Mesodermal cell (in vitro differentiated cells): ENCODE measurements around the gene CLDN34.
A peak's percentile ranks its signal among the peaks of the same experiment; 100 is the strongest.

Experiments
- H3K27ac ChIP-seq: 2 replicates; pipeline ENCODE4 v1.7.0; 2013; ENCODE audit warnings: mild to moderate bottlenecking, low read depth, low read length, moderate library complexity; ENCODE audit not compliant: severe bottlenecking
- H3K36me3 ChIP-seq: 2 replicates; pipeline ENCODE4 v1.7.1; 2013; ENCODE audit warnings: mild to moderate bottlenecking, low read length, moderate library complexity; ENCODE audit not compliant: control insufficient read depth, insufficient read depth
- H3K4me1 ChIP-seq: one replicate; pipeline ENCODE4 v1.7.1; 2013; ENCODE audit warnings: mild to moderate bottlenecking, low read length; ENCODE audit not compliant: insufficient read depth, control insufficient read depth, poor library complexity, severe bottlenecking
- H3K4me3 ChIP-seq: 2 replicates; pipeline ENCODE4 v1.7.0; 2013; ENCODE audit warnings: low read length, control low read depth, mild to moderate bottlenecking; ENCODE audit not compliant: insufficient read depth, poor library complexity, severe bottlenecking; ENCODE audit errors: extremely low read depth
- H3K9me3 ChIP-seq: 2 replicates; pipeline ENCODE4 v1.7.1; 2013; ENCODE audit warnings: mild to moderate bottlenecking, low read length, moderate library complexity; ENCODE audit not compliant: control insufficient read depth
- WGBS, 2 experiments: methylation state at CpG; one replicate each; pipeline ENCODE4 v1.1.5; 2013; ENCODE audit warnings: missing lambda C conversion rate in 2 of 2; ENCODE audit not compliant: insufficient coverage in 2 of 2; 5-methylcytosine and 5-hydroxymethylcytosine counted together

The CLDN34 gene

DNA sequence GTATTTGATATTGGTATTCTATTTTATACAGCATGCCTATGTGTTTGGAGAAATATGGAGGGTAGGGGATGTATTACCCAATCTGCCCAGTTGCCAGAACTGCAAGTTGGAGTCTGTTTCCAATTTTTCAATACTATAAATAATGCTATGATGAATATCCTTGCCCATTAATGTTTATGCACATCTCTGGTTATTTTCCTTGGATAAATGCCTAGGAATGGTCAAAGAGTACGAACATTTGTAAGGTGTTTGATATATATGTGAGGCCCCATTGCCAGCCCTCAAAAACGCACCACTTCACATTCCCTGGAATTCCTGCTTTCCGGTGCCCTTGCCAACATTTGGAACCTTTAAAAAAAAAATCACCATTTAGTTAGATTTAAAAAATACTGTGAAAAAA, 34.3 kb downstream of the CLDN34 start:
- Histone ChIP-seq H3K36me3 (no peaks in the 10 kb centered on the region), H3K4me3 (no peak overlapping the region), H3K9me3 (no peaks in the 10 kb centered on the region), H3K4me1 (peaks cover 12% of the 10 kb centered on the region), H3K27ac (no peak overlapping the region)
- no CpG with 5 or more reads among the region's 3 CpGs for WGBS, 2 experiments

DNA sequence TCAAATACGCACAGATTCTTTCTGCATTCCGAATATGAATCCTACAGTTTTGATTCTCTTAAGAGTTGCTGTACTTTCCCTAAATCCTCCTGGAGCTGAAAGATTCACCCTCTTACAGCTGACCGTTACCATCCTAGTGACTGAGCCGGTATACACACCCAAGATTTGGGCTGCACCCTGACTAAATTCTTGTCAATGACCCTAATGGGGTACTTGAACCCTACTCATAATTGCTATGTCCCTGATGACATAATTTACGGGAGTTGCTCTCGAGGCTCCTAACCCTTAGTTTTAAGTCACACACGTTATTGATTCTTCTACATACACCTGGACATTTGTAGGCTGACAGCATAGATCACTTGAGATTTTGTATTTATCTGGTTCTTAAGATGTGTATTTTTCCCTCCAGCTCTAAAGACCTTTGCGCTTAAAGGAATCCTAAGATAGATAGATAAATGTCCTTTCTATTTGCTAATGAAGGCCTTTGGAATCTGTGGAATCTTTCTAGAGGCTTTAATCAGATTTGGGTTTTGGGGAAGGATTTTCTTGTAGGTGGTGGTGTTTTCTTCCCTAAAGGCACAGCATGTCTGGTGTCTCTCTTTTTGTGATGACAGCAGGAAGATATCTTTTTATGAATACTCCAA, 37.8 kb downstream of the CLDN34 start:
- Histone ChIP-seq H3K36me3 (no peaks in the 10 kb centered on the region), H3K9me3 (no peaks in the 10 kb centered on the region), H3K4me1 (peaks cover 23% of the 10 kb centered on the region), H3K27ac (peak overlapping the region; percentile 16), H3K4me3 (no peak overlapping the region)
- 92 to 100% methylated on average over 2 of the region's 8 CpGs for WGBS, 2 experiments

GRCh38 chrX:10006086-10006485, 38.9 kb downstream of the CLDN34 start:
- H3K4me3 ChIP-seq = no peak overlapping the region
- H3K36me3 ChIP-seq = no peaks in the 10 kb centered on the region
- peaks cover 23% of the 10 kb centered on the region for H3K4me1 ChIP-seq
- 80 to 100% methylated on average over 1 to 2 of the region's 8 CpGs for WGBS, 2 experiments
- no peaks in the 10 kb centered on the region for H3K9me3 ChIP-seq
- H3K27ac ChIP-seq = no peak overlapping the region

- H3K9me3 ChIP-seq = no peaks in the 10 kb centered on the region
- H3K4me1 ChIP-seq = peaks cover 26% of the 10 kb centered on the region
- H3K4me3 ChIP-seq = no peak overlapping the region
- no peaks in the 10 kb centered on the region for H3K36me3 ChIP-seq
- WGBS, 2 experiments = 90% methylated on average over 3 to 4 of the region's 4 CpGs
- H3K27ac ChIP-seq = no peak overlapping the region
These were observed 39.6 kb downstream of the CLDN34 start for GRCh38 chrX:10006770-10007169.

- Histone ChIP-seq H3K36me3 (no peaks in the 10 kb centered on the region), H3K9me3 (no peaks in the 10 kb centered on the region), H3K27ac (no peak overlapping the region), H3K4me3 (no peak overlapping the region), H3K4me1 (peaks cover 34% of the 10 kb centered on the region)
- 80% methylated on average over 1 of the region's 3 CpGs; no CpG with 5 or more reads in 1 of the 2 experiments for WGBS, 2 experiments
These were observed 40.5 kb downstream of the CLDN34 start for GRCh38 chrX:10007621-10008020.

GRCh38 chrX:10008483-10009056, 41.4 kb downstream of the CLDN34 start:
- Histone ChIP-seq H3K4me1 (peaks cover 35% of the 10 kb centered on the region), H3K4me3 (no peak overlapping the region), H3K9me3 (no peaks in the 10 kb centered on the region), H3K36me3 (no peaks in the 10 kb centered on the region), H3K27ac (no peak overlapping the region)
- WGBS, 2 experiments = 86 to 100% methylated on average over 1 of the region's 2 CpGs

GRCh38 chrX:10009741-10010140, 42.6 kb downstream of the CLDN34 start:
- H3K36me3 ChIP-seq = no peaks in the 10 kb centered on the region
- no peaks in the 10 kb centered on the region for H3K9me3 ChIP-seq
- no peak overlapping the region for H3K4me3 ChIP-seq
- H3K27ac ChIP-seq = peak overlapping the region; percentile 24
- WGBS, 2 experiments = 80% methylated on average over 1 of the region's 1 CpG; no CpG with 5 or more reads in 1 of the 2 experiments
- peaks cover 32% of the 10 kb centered on the region for H3K4me1 ChIP-seq

DNA sequence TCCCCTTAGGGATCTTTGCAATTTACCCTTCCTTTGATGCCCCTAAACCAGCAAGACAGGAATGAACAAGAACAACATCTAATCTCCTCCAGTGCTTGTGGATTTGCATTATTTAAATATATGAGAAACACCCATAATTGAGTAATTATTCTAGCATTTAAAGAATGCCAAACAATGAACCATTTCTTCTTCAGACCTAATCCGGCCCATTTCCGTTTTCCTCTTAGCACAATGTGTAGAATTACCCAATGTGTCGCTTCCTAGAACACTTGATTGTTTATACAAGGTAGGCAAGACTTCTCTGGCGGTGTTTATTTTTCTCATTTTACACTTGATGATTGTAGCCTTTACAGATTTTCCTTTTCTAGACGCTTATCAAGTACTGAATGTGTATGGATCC, 43.5 kb downstream of the CLDN34 start:
- peak overlapping the region; percentile 79 for H3K27ac ChIP-seq
- no peaks in the 10 kb centered on the region for H3K36me3 ChIP-seq
- no peaks in the 10 kb centered on the region for H3K9me3 ChIP-seq
- H3K4me1 ChIP-seq = peaks cover 23% of the 10 kb centered on the region
- no CpG with 5 or more reads among the region's 5 CpGs for WGBS, 2 experiments
- no peak overlapping the region for H3K4me3 ChIP-seq

DNA sequence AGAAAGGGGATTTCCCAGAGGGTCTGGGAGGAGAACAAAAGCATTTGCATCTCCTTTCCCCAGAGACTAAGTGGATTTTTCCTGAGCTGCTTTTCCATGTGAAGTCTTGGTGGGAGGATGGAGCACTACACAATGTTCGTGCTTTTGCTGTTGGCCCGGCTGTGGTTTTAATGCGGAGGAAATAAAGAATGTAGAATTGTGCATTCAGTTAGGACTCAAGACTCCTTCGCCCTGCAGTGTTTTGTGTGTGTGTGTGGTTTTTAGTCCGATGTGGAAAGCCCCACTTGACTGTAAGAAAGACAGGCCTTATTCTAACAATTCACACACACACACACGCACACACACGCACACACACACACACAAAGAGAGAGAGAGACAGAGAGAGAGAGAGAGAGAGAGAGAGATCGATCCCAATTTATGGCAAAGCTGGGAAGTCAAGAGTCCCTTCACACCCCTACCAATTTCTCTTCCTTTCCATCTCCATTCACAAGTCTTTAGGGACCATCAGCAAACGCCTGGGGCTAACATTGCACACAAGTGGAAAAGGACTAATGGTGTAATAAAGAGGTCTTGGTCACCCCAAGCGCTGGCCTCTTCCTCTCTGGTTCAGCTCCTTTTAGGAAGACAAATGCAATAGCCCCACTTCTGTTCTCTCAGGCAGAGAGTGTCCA, 44.2 kb downstream of the CLDN34 start:
- peaks cover 23% of the 10 kb centered on the region for H3K4me1 ChIP-seq
- H3K27ac ChIP-seq = peak overlapping the region; percentile 79
- H3K36me3 ChIP-seq = no peaks in the 10 kb centered on the region
- no peak overlapping the region for H3K4me3 ChIP-seq
- 0 to 14% methylated on average over 1 to 2 of the region's 10 CpGs for WGBS, 2 experiments
- H3K9me3 ChIP-seq = no peaks in the 10 kb centered on the region

DNA sequence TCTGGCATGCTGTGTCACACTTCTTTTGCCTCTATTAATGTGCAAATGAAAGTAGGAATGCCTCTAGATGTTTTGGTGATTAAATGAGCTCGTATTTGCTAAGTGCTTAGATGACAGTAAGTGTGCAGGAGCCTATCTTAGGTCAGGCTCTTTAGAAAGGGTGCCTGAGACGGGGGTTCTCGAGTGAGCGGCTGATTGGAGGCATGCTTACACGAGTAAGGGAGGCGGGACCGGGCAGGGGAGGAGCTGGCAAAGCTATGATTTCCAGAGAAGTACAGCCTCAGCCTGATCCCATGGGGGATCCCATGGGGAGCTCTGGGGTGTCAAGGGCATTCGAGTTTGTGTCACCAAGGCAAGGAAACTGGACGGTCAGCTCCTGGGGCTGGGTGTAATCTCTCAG, 44.8 kb downstream of the CLDN34 start:
- WGBS, 2 experiments = 29 to 40% methylated on average over 1 to 7 of the region's 9 CpGs
- H3K27ac ChIP-seq = peak overlapping the region; percentile 79
- no peaks in the 10 kb centered on the region for H3K9me3 ChIP-seq
- no peak overlapping the region for H3K4me3 ChIP-seq
- peaks cover 18% of the 10 kb centered on the region for H3K4me1 ChIP-seq
- no peaks in the 10 kb centered on the region for H3K36me3 ChIP-seq
